Right lobe of liver (tissue), 6 donors: ENCODE measurements around the gene P2RX5. TPM values are rescaled to one million over a fixed set of nuclear protein-coding genes. Genes with fewer than 3 reads are reported as not detected.

ENCODE experiments used
- ATAC-seq, 4 donors: fragments of 200-7000 bp; cut with Tn5 transposase; one replicate each; pipeline ENCODE4 v1.9.1; 2020; ENCODE audit warnings: mild to moderate bottlenecking in 4 of 4, moderate library complexity in 4 of 4
- DNase-seq, 3 donors: peaks; one replicate each; pipeline ENCODE4 v3.0.0-alpha.2; 2020
- H3K27ac ChIP-seq, 3 donors: fragments of 200-600 bp; one replicate each; pipeline ENCODE4 v1.8.0; 2022
- H3K27me3 ChIP-seq, 2 donors: fragments of 200-600 bp; one replicate each; pipeline ENCODE4 v1.8.0; 2022
- H3K36me3 ChIP-seq, 4 donors: fragments of 200-600 bp; sonication (generic) in 1 of 4; one replicate each; pipeline versions ENCODE4 v1.5.1 to v1.8.0; 2017 to 2022; ENCODE audit warnings: control low read depth in 1 of 4
- H3K4me1 ChIP-seq, 4 donors: fragments of 200-600 bp; sonication (generic) in 1 of 4; one replicate each; pipeline versions ENCODE4 v1.5.1 to v1.8.0; 2017 to 2022; ENCODE audit warnings: control low read depth in 1 of 4
- H3K4me3 ChIP-seq, 3 donors: fragments of 200-600 bp; one replicate each; pipeline ENCODE4 v1.8.0; 2022
- H3K9me3 ChIP-seq, 4 donors: fragments of 200-600 bp; sonication (generic) in 1 of 4; one replicate each; pipeline versions ENCODE4 v1.5.1 to v1.8.0; 2017 to 2022; ENCODE audit warnings: control low read depth in 1 of 4
- POLR2A ChIP-seq: fragments of 450-650 bp; IDR thresholded peaks from one replicate; pipeline ENCODE4 v1.6.1; 2017; ENCODE audit warnings: antibody characterized with exemption, mild to moderate bottlenecking
- WGBS: methylation state at CpG from one replicate; pipeline ENCODE4 v1.1.6; 2018; ENCODE audit warnings: low coverage, low lambda C conversion rate; ENCODE audit not compliant: insufficient coverage; ENCODE audit errors: missing lambda C conversion rate; 5-methylcytosine and 5-hydroxymethylcytosine counted together
- intact Hi-C, 2 donors: fragments of 100-400 bp; cut with DNase I; formaldehyde crosslinking; loops; one replicate each; pipeline versions ENCODE4 v1.11.2 to v1.14.1; 2022
- total RNA-seq, 6 experiments: library from RNA; depleted of rRNA in 2 of 6; stranded (reverse); fragments of >200 nt in 2 of 6; fragmentation: NEBNext Ultra II Directional in 3 of 6; extraction: Animal tissue kit (Norgen Biotek cat#: 25700) in 3 of 6; gene quantifications; one replicate each; pipeline versions ENCODE4 v1.1.0 to v1.2.4, GENCODE V29; 2016 to 2023
- TF ChIP-seq, protein P1 (sequence below), 4 donors: fragments of 200-600 bp in 3 of 4; fragments of 450-650 bp in 1 of 4; IDR thresholded peaks; one replicate each; pipeline versions ENCODE4 v1.5.1 to v1.8.0; 2016 to 2022; ENCODE audit warnings: antibody characterized with exemption in 4 of 4, mild to moderate bottlenecking in 2 of 4
- donor health status: DM: no; HTN: yes; CAD: no.
- donor health status: DM: no; HTN: no; CAD: no.
- donor health status: DM: no; HTN: no; CAD: no.
- donor health status: DM: no; HTN: yes; CAD: no.
- donor health status: DM: no; HTN: yes; CAD: no.

Gene P2RX5
- total RNA-seq, 6 experiments from 2014 or later: 0.13 to 1.1 (median 0.40) TPM

DNA sequence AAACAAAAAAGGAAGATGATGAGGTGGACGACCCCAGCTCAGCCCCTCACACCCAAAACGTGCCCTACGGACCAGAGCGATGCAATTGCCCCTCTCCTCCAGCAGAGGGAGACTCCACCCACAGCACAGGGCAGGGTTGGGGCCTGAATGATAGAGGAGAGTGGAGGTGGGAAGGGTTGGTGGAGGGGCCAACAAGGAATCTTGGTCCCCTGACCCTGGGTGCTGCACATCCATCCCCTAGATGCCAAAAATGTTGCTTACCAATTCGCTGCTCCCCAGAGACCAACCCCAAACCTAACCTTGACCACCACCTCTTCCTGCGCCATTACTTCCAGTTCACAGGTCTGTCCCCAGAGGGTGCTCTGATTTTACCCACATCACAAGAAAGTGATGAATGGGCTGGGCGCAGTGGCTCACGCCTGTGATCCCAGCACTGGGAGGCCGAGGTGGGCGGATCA is 12.9 kb downstream of the P2RX5 start:
- no peaks in the 10 kb centered on the region for H3K27me3 ChIP-seq
- 23% methylated on average over 9 of the region's 10 CpGs for WGBS
- DNase-seq: no peak

DNA sequence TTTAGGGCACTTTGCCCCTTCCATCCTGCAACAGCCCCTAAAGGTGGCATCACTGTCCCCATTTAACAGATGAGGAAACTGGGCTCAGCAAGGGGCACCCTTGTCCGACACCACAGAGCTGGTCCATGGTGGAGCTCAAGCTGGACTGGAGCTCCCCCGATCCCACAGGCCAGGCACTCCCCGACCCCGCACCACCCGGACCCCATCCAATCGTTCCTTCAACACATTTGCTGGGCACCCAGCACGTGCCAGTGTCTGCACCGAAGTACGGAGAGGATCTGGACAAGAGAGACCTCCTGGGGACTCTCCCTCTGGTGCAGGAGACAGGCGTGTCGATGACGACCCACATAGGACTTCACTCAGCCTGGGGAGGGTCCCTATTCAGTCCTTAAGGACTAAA is 13.9 kb downstream of the P2RX5 start:
- DNase-seq: no peak
- intact Hi-C loops: no loop called here
- no peaks in the 10 kb centered on the region for H3K9me3 ChIP-seq
- H3K27ac ChIP-seq: no peak overlapping the region
- WGBS: 68% methylated on average over 4 of the region's 12 CpGs
- H3K4me1 ChIP-seq: no peaks in the 10 kb centered on the region
- H3K27me3 ChIP-seq: no peaks in the 10 kb centered on the region
- ATAC-seq: no peak
- H3K36me3 ChIP-seq: no peaks in the 10 kb centered on the region
- no peak overlapping the region for H3K4me3 ChIP-seq
- TF ChIP-seq, protein P1, sequence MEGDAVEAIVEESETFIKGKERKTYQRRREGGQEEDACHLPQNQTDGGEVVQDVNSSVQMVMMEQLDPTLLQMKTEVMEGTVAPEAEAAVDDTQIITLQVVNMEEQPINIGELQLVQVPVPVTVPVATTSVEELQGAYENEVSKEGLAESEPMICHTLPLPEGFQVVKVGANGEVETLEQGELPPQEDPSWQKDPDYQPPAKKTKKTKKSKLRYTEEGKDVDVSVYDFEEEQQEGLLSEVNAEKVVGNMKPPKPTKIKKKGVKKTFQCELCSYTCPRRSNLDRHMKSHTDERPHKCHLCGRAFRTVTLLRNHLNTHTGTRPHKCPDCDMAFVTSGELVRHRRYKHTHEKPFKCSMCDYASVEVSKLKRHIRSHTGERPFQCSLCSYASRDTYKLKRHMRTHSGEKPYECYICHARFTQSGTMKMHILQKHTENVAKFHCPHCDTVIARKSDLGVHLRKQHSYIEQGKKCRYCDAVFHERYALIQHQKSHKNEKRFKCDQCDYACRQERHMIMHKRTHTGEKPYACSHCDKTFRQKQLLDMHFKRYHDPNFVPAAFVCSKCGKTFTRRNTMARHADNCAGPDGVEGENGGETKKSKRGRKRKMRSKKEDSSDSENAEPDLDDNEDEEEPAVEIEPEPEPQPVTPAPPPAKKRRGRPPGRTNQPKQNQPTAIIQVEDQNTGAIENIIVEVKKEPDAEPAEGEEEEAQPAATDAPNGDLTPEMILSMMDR (IDR thresholded peaks at IDR 0.05): no peak
- no peak for TF ChIP-seq POLR2A

More for the DNA sequence above, 12.9 kb downstream of the P2RX5 start:
- TF ChIP-seq, protein P1 (IDR thresholded peaks at IDR 0.05): peak; percentile 66 to 91 (median 90)
- no peak for TF ChIP-seq POLR2A
- H3K4me3 ChIP-seq: no peak overlapping the region
- intact Hi-C loops: no loop called here
- no peaks in the 10 kb centered on the region for H3K36me3 ChIP-seq
- H3K4me1 ChIP-seq: no peaks in the 10 kb centered on the region
- no peaks in the 10 kb centered on the region for H3K9me3 ChIP-seq
- peak; percentile 75 to 87 (median 83) for ATAC-seq
- H3K27ac ChIP-seq: no peak overlapping the region

DNA sequence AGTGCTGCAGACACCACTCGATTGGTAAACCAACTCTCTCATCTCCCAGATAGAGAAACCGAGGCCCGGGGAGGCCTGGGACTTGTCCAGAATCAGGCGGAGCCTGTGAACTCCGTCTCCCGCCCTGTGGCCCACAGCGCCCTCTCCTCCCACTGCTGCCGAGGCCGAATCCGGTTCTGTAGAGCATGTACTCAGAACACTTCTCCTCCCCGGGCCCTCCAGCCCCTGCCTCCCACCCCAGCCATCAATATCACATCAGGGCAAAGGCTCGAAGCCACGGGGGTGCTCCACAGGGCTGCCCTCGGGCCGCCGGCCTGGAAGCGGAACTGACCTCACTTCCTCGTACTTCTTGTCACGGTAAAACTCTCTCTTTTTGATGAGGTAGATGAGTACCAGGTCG is 14.4 kb downstream of the P2RX5 start:
- Histone ChIP-seq H3K27ac (no peak overlapping the region), H3K4me1 (no peaks in the 10 kb centered on the region), H3K9me3 (no peaks in the 10 kb centered on the region), H3K4me3 (no peak overlapping the region), H3K36me3 (no peaks in the 10 kb centered on the region), H3K27me3 (no peaks in the 10 kb centered on the region)
- intact Hi-C loops: no loop called here
- 35% methylated on average over 10 of the region's 20 CpGs for whole genome bisulfite sequencing
- no peak for DNase-seq
- no peak for ATAC-seq
- no peak for TF ChIP-seq POLR2A
- TF ChIP-seq, protein P1 (IDR thresholded peaks at IDR 0.05): no peak

DNA sequence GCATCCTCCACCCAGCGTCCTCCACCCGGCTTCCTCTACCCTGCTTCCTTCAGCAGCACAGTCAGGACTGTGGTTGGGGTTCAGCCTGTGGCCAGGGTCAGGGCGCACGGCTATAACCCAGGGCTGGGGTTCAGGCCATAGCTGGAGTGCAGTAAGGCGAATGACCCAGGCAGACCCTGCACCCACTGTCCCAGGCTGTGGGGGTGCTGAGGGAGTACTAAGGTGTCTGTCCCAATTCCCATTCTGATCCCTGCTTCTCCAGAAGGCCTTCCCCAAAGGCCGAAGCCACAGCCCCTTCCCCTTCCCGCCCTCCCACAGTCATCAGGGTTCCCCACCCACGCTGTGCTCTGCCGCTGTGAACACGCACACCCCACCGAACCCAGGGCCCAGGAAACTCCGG is 14.9 kb downstream of the P2RX5 start:
- no peak overlapping the region for H3K27ac ChIP-seq
- intact Hi-C loops: no loop called here
- 63% methylated on average over 8 of the region's 12 CpGs for WGBS
- H3K4me1 ChIP-seq: no peaks in the 10 kb centered on the region
- TF ChIP-seq, protein P1 (IDR thresholded peaks at IDR 0.05): no peak
- no peak for TF ChIP-seq POLR2A
- no peak for DNase-seq
- no peaks in the 10 kb centered on the region for H3K36me3 ChIP-seq
- no peak for ATAC-seq
- H3K9me3 ChIP-seq: no peaks in the 10 kb centered on the region
- no peak overlapping the region for H3K4me3 ChIP-seq
- no peaks in the 10 kb centered on the region for H3K27me3 ChIP-seq
